Stimulated activated CD8-positive, alpha-beta memory T cell treated with anti-CD3 and anti-CD28 coated beads, Interleukin-4, amount 100 ng/mL, for 24 hours (primary cell): Measurements from ENCODE around the gene DMKN.

Source experiments
- DNase-seq: peaks from one replicate; pipeline ENCODE4 v3.0.0-alpha.2; 2020; ENCODE audit warnings: low read depth

Gene DMKN, protein sequence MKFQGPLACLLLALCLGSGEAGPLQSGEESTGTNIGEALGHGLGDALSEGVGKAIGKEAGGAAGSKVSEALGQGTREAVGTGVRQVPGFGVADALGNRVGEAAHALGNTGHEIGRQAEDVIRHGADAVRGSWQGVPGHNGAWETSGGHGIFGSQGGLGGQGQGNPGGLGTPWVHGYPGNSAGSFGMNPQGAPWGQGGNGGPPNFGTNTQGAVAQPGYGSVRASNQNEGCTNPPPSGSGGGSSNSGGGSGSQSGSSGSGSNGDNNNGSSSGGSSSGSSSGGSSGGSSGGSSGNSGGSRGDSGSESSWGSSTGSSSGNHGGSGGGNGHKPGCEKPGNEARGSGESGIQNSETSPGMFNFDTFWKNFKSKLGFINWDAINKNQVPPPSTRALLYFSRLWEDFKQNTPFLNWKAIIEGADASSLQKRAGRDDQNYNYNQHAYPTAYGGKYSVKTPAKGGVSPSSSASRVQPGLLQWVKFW

DNA sequence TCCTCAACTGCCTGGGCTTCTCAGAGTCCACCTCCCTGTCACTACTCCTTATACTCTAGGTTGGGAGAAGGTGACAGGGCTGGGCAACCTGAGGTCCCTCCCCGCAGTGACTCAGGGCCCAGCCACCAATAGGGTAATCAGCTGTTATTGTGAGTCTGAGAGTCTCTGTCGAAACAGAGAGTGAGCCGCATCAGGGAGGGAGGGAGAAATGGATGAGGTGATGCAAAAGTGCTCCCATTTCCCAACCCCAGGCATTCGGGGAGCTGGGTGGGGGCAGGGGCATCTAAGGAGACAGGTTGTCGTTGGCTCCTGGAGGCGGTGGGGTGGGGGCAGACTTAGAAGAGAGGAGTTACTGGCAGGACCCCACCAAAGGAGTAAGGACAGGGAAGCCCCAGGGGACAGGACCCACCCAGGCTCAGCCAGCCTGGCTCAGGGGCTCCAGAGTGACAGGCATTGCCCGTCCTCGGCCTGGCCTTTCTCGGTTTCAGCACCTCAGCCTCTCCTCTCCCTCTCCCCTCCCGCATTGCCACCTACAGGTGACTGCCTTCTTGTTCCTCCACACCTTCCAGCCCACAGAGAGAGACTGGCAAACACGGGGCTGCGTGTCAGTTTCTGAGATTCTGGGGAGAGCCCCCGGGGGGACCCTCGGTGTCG lies at the start of gene DMKN:
DMKN (minus strand) TSS at position 22 of the 654 bp plus-strand sequence. CDS start 174 bp downstream, outside the sequence.
- DNase-seq = no peak

DNA sequence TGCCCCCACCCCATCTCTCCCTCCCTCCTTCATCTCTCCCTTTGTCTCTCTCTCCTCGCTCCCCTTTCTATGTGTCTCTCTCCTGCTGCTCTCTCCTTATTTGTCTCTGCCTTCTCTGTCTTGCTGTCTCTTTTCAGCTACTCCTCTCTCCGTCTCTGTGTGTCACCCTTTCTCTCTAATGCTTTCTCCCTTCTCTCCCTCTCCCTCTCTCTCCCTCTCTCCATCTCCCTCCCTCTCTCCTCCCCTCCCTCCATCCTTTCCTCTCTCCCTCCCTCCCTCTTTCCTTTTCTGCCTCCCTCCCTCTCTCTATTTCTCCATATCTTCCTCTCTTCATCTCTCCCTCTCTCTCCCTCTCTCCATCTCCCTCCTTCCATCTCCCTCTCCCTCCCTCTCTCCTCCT lies 49.3 kb upstream of the DMKN start:
- DNase-seq = no peak

DNA sequence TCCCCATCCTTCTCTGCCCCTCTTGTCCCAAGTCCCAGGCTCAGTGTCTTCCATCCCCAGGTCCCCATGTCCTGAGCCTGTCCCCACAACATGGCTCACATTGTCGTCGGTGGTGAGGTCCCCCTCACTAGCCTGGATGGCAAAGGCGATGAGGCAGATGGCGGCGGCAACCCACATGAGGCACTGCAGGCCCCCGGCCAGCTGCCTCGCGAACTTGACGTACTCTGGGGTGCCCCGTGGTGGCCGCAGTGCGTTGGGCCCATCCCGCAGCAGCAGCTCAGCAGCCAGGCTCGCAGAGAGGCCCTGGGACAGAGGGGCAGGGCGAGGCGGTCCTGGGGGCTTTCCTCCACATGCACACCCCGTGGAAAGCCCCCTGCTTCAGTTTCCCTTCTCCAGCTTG lies 48.9 kb upstream of the DMKN start:
- no peak for DNase-seq

DNA sequence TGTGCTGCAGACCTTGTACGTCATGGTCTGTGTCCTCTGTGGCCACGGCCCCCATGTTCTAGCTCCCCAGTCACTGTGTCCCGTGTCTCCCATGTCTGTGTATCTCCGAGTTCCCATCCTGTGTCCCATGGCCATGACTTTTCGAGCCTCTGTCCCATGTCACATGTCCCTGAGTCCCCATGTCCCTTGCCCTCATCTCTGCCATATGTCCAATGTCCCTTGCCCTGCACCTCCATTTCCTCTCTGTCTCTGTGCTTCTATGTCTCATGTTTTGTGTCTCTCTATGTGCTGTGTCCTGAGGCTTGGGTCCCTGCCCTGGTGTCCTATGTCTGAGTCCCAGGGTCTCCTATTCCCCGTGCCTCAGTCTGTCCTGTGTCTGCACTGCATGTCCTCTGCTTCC lies 48.0 kb upstream of the DMKN start:
- DNase-seq = no peak

DNA sequence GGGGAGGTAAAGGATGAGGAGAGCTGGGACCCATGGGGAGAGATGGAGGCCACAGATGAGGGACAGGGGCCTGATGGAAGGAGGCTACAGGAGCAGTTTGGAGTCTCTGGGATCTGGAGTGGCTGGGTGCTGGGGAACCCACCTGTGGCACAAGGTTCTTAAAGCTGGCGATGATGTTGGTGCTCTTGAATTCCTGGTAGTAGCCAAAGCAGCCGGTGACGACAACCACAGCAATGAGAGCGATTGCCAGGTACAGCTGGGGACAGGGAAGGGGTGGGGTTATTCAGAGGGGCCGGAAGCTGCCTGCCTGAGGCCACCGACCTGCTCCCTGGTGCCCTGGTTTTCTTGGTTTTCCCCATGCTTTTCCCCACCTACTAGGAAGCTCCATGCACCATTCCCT lies 47.2 kb upstream of the DMKN start:
- DNase-seq = no peak

DNA sequence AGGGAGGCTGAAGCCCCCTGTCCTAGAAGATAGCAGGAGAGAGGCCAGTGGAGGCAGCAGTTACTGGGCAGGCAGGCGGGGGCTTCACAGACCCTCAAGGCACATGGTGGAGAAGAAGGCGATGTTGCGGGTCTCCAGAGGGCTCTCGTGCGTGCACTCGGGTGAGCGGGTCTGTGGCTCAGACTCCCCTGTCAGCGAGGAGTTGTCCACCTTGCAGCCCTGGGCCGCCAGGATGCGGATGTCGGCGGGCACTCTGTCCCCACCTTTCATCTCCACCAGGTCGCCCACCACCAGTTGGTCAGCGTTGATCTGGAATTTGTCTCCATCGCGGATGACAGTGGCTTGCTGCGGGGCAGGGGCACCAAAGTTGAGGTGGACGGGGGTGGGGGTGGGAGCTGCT lies 46.8 kb upstream of the DMKN start:
- DNase-seq = no peak

DNA sequence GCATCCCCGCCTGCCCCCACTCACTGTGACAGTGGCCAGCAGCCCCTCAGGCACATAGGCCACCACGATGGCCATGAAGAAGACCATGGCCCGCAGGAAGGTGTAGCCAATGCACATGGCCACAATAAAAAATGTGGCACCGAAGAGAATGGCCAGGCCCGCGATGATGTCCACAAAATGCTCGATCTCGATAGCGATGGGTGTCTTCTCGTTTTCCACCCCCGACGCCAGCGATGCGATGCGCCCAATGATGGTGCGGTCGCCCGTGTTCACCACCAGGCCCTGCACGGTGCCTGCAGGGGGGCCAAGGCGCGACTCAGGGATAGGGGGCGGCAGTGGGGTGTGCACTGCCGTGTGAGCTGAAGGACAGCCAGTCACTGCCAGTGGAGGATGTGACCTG lies 46.3 kb upstream of the DMKN start:
- DNase-seq = no peak

DNA sequence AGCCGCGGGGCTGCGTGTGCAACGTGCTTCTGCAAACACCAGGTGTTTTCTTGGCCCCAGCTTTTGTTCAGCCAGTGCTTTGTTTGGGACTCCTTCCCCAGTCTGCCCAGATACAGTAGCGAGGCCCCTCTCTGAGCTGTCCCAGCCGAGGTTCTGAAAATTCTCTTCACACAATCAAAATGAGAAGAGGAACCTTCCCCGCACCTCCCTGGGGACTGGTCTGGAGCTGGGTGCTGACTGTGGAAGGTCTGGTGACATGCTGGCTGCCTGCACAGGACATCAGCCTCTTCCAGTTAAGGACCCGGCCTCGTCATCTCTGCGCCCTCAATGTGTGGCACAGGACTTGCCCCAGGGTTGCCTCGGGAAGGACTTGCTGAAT lies 45.8 kb upstream of the DMKN start:
- no peak for DNase-seq

DNA sequence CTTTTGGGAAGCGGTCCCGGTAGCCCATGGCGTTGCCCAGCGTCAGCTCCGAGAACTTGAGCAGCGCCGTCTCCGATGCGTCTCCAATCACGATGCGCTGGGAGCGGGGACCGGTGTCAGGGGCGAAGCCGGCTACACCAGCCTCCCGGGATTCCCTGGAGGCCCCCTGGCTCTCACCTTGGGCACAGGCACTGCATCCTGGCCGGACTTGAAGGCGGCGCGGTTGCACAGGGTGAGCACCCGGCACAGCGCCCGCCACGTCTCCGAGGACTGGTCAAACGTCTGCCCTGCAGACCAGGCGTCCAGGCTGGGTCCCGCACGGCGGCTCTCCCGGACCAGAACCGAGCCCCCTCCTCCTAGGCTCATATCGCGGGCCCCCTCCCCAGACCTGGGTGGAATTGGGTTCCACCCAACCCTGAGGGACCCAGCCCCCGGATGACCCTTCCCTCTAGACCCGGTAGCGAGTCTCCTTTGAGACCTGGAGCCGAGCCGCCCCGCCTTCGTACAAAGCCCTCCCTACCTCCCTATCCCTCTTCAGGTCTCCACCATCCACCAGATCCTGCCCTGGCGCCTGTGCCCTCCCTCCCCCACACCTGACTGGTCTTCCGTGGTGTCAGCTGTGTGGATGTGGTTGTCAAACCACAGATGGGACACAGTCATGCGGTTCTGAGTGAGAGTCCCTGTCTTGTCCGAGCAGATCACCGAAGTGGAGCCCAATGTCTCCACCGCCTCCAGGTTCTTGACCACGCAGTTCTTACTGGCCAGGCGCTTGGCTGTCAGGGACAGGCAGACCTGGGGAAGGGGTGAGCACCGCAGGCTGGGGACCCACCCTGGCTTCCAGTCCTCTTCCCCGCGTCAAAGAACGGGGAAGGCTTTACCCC lies 45.2 kb upstream of the DMKN start:
- no peak for DNase-seq

DNA sequence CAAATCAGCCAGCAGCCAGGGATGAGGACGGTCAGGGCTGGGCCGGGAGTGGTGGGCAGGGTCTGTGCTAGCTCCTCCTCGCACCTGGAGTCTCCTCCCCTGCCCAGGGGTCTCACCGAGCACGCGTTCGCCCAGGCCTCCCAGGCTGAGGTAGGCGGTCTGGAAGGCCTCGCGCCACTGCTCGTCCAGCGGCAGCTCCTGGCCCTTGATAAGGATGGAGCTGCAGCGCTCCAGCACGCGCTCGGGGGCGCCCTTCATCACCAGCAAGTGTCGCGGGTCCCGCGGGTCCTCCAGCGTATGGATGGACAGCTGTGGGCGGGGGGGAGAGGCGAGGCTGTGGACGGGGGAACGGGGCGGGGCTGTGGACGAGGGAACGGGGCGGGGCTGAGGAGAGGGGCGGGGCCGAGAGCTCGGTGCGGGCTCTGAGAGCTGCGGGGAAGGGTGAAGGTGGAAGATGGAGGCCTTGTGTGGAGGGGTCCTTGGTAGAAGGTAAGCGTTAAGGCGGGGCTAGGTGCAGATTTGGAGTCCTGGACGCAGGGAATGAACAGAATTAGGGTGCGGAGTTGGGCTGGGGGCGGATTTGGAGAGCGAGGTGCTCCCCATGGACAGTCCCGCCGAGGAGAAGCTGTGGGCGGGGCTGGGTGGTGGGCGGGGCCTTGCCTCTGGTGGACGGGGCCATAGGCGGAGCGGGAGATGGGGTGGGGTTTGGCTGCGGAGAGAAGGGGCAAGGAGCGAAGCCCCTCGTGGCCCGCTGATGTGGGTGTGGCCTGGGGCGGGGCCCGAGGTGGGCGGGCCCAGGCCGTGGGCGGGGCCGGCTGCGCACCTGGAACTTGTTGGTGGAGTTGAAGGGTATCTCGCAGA lies 44.3 kb upstream of the DMKN start:
- DNase-seq = peak; percentile 36

DNA sequence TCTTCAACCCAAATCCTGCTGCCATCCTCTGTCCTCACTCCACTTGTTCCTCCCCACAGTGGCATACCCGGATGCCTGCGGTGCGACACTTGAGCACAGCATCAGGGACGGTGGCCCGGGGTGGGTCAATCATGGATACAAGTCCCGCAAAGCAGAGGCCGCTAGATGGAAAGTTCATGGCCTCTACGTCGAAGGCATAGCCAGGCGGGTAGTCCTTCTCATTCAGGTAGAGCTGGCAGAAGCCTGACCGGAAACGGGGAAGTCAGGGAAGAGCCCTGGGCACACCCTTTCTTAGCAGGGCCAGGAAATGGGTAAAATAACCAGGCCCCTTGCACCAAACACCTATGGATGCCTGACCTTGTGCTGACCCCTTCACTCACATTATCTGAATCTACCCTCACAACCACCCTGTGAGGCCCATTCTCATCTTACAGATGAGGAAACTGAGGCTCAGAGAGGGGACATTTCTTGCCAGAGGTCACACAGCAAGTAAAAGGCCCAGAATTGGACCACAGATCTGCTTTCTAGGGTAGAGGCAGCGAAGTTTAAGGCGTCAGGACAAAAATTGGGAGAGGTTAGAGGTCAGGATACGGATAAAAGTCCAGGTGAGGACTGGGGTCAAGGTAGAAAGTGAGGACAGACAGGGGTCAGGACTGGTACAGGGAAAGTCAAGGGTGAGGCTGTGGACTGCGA lies 43.5 kb upstream of the DMKN start:
- no peak for DNase-seq

DNA sequence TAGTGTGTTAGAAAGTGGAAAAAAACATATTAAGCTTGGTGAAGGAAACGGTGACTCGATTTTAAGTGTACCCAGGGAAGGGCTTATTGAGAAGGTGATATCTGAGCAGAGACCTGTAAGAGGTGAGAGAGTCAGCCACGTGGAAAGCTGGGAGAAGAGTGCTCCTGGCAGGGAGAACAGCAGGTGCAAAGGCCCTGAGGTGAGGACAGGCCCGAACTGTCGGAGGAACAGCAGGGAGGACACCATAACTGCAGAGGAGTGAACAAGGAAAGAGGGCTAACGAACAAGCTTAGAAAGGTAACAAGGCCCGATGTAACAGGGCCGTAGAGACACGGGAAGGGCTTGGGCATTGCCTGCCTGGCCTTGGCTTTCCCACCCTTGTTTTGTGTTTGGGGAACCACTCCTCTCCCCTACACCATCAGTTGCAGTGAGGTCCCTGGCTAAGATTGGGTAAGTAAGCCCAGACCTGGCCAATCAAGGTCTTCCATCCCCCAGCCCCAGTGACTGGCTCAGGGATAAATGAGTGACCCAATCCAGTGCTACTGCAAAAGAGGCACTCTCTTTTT lies 42.7 kb upstream of the DMKN start:
- DNase-seq = no peak

DNA sequence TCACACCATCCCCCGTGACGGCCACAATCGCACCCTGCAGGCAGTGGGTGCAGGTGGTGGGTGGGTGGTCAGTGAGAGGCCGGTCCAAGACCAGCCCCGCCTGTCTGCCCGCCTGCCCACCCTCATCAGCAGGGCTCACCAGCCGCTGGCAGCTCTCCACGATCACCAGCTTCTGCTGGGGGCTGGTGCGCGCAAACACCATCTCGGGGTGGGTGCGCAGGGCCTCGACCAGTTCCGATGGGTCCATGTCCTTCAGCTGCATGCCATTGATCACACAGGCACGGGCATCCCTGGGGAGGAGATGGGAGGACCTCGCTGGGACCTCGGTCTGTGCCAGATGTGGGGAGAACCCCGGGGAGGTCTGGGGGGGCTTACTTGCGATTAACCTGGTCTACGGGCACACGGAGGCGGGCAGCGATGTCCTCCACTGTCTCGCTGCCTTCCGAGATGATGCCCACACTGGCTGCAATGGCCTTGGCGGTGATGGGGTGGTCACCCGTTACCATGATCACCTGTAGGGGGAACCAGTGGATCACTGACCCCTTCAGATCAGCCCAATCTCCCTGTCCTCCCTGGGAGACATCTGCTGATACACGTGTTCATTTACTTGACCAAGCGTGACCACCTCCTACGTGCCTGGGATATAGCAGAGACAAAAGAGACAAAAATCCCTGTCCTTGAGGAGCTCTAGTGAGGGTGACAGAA lies 42.0 kb upstream of the DMKN start:
- DNase-seq = no peak

DNA sequence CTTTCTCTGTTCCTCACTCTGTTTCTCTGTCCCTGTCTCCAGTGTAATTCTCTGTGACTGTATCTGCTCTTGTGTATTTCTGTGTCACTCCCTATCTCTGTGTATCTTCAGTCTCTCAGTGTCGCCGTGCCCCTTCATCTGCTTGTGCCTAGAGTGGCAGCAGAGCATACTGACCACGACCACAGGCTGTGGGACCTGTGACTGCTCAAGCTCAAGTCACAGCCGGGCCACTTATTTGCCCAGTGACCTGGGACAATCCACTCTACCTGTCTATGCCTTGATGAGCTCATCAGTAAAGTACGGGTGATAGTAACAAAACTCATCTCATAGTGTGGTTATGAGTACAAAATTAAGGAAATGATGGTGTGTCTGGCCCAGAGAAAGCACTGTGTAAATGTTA lies 40.6 kb upstream of the DMKN start:
- DNase-seq = no peak

DNA sequence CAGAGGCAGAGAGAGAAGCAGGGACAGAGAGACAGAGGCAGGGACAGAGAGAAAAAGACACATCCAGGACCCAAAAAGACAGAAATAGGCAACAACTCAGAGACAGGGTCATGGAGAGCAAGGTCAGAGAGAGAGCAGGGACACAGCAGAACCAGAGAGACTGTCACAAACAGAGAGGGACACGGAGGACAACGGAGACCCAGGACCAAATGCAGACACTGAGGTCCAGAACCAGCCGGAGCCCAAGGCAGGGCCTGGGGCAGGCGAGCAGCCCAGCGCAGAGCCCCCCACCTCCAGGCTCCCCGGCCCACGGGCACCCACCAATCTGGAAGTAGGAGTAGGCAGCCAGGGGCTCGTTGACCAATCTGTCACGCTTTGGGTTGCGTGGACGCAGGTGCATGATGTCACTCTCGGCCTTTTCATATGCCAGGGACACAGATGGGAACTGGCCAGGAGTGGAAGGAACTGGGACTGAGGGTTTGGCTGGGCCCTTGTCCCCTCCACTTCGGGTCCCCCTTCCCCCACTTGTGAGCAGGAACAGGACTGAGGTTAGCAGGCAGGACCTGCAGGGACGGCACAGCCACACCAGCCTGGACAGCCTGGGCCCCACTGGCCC lies 40.0 kb upstream of the DMKN start:
- DNase-seq = no peak

DNA sequence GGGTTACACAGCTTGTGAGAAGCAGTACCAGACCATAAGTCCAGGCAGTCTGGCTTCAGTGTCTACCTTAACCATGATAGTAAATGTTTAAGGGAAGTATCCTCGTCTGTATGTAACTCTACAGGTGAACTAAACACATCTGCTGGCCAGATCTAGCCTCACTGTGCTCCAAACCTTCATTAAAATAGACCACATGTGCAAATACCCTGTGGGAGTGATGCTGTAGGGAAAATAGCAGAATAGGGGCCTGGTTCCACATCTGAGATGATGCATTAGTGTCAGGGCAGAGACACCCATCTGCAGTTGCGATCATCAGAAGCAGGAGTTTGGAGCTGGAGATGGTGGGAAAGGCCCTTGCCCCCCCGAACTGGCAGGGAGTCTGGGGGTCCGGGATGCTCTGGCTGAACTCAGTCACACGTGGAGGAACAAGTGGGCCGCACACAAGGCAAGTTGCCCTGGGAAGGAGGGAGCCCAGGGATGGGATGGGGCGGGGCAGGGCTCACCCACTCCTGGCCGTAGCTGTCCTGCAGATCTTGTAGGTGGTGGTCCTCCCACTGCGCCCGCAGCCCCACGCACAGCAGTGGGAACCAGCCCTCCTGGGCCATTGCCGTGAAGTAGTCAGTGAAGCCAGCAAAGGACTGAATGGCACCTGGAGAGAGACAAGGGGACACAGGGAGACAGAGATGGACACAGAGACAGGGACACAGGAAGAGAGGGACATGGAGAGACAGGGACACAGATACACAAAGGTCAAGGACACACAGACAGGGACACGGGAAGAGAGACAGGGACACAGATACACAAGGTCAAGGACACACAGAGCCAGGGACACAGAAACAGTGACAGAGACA lies 39.3 kb upstream of the DMKN start:
- no peak for DNase-seq

DNA sequence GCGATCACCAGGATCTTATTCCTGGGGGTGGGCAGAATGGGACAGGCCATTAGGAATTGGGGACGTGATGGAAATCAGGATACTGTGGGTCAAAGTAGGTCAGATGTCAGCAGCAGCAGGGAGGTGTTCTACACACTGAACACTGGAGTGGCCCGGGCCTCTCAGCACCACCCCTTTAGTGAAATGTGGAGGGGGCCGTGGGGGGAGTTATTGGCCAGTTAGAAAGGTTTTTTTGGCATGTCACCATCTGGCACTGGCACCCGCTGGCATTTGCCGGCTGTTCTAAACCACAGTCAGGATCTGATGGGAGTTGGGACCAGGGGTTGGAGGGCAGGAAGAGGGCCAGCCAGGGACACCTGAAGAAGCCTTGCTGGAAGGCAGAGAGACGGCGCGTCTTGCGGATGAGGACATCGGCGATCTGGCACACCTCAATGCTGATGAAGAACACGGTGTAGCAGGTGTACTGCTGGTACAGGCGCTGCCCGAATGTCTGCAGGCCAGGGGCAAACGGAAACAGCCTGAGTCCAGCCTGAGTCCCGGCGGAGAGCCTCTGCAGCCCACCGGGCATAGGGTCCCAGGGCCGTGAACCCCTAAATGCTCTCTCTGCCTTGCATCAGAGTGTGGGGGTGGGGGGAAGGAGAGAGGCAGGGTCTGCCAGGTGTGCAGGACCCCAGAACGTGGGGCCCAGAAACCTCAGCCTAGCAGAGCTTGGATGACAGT lies 37.8 kb upstream of the DMKN start:
- no peak for DNase-seq
